Endodermal cell (in vitro differentiated cells): Measurements from ENCODE around the gene RGS6. TPM values are rescaled to one million over a fixed set of nuclear protein-coding genes. Genes with fewer than 3 reads are reported as not detected.

Experiments
- DNase-seq: peaks from one replicate; pipeline ENCODE4 v3.0.0-alpha.2; 2017
- H3K27ac ChIP-seq: 2 replicates; pipeline ENCODE4 v1.5.1; 2013; ENCODE audit warnings: mild to moderate bottlenecking, low read depth, low read length, moderate library complexity
- H3K27me3 ChIP-seq: 2 replicates; pipeline ENCODE4 v1.6.1; 2013; ENCODE audit warnings: mild to moderate bottlenecking, low read length, moderate library complexity; ENCODE audit not compliant: insufficient read depth, control insufficient read depth, poor library complexity, severe bottlenecking
- H3K36me3 ChIP-seq: 2 replicates; pipeline ENCODE4 v1.7.0; 2013; ENCODE audit warnings: mild to moderate bottlenecking, low read length, moderate library complexity; ENCODE audit not compliant: control insufficient read depth, insufficient read depth
- H3K4me1 ChIP-seq: one replicate; pipeline ENCODE4 v1.7.0; 2013; ENCODE audit warnings: low read length; ENCODE audit not compliant: control insufficient read depth, insufficient read depth
- H3K4me3 ChIP-seq: 2 replicates; pipeline ENCODE4 v1.5.1; 2013; ENCODE audit warnings: mild to moderate bottlenecking, low read length, moderate library complexity
- H3K9ac ChIP-seq: 2 replicates; pipeline ENCODE4 v1.6.1; 2013; ENCODE audit warnings: mild to moderate bottlenecking, low read length, moderate library complexity; ENCODE audit not compliant: poor library complexity, severe bottlenecking; ENCODE audit errors: extremely low read depth
- H3K9me3 ChIP-seq: 2 replicates; pipeline ENCODE4 v1.6.1; 2013; ENCODE audit warnings: mild to moderate bottlenecking, low read length, moderate library complexity; ENCODE audit not compliant: control insufficient read depth
- H3K27ac Mint-ChIP-seq: 2 replicates; pipeline ENCODE4 v1.8.0; 2020; ENCODE audit warnings: mixed read lengths
- H3K27me3 Mint-ChIP-seq: 2 replicates; pipeline ENCODE4 v1.8.0; 2021; ENCODE audit warnings: mild to moderate bottlenecking, mixed read lengths; ENCODE audit not compliant: insufficient read depth
- H3K36me3 Mint-ChIP-seq: 2 replicates; pipeline ENCODE4 v1.8.0; 2020; ENCODE audit warnings: low read depth, mixed read lengths
- H3K4me1 Mint-ChIP-seq: 2 replicates; pipeline ENCODE4 v1.8.0; 2020; ENCODE audit warnings: mixed read lengths
- H3K4me3 Mint-ChIP-seq: 2 replicates; pipeline ENCODE4 v1.8.0; 2020; ENCODE audit warnings: mild to moderate bottlenecking, moderate library complexity, mixed read lengths
- H3K9me3 Mint-ChIP-seq: 2 replicates; pipeline ENCODE4 v1.8.0; 2020; ENCODE audit warnings: mild to moderate bottlenecking, mixed read lengths
- WGBS, 2 experiments: methylation state at CpG; one replicate each; pipeline versions ENCODE4 v1.1.5 to v1.1.7; 2013; ENCODE audit warnings: missing lambda C conversion rate in 2 of 2, mixed read lengths in 1 of 2; ENCODE audit not compliant: insufficient coverage in 1 of 2, insufficient read length in 1 of 2; 5-methylcytosine and 5-hydroxymethylcytosine counted together
- total RNA-seq, 2 donors: library from RNA; stranded (reverse); fragmentation: NEBNext Ultra II Directional in 1 of 2; extraction: Animal tissue kit (Norgen Biotek cat#: 25700) in 1 of 2; gene quantifications; 2 replicates in 1 of 2; 3 replicates in 1 of 2; pipeline ENCODE4 v1.2.1, GENCODE V29; 2021
- TF ChIP-seq, protein P1 (sequence below): fragments of 200-600 bp; sonication (generic); conservative IDR thresholded peaks from 2 replicates; pipeline ENCODE4 v1.5.0; 2021; ENCODE audit warnings: antibody characterized with exemption, mild to moderate bottlenecking

RGS6 gene
- total RNA-seq, 2 donors from 2014 or later, result 10.1 to 16.3 TPM

DNA sequence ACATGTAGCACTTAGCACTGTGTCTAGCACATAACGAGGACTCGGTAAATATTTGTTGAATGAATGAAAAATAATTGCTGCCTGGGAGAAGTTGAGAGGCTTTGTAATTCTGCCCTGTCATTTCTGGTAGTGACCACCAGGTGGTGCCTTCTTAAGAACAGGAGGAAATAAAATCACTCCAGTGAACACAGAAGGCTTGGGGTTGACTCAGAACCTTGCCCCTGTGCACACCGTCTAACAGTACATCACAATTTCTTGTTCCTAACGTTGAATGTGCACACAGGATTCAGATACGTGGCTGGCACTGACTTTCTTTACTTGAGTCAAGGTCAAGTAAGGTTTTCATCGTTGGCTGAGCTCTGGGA is 91.8 kb downstream of the RGS6 start:
- H3K27ac ChIP-seq, result no peak overlapping the region
- Mint-ChIP-seq H3K4me1 (peaks cover 6% of the 10 kb centered on the region), H3K4me3 (no peak overlapping the region), H3K9me3 (no peaks in the 10 kb centered on the region), H3K27ac (no peak overlapping the region), H3K36me3 (peaks cover 3% of the 10 kb centered on the region), H3K27me3 (no peaks in the 10 kb centered on the region)
- 46% methylated on average over 6 of the region's 6 CpGs for WGBS, 2 experiments
- H3K4me3 ChIP-seq, result no peak overlapping the region
- H3K9me3 ChIP-seq, result no peaks in the 10 kb centered on the region
- H3K36me3 ChIP-seq, result no peaks in the 10 kb centered on the region
- H3K27me3 ChIP-seq, result no peaks in the 10 kb centered on the region
- H3K9ac ChIP-seq, result no peak overlapping the region
- peak; percentile 74 for DNase-seq
- TF ChIP-seq, protein P1, sequence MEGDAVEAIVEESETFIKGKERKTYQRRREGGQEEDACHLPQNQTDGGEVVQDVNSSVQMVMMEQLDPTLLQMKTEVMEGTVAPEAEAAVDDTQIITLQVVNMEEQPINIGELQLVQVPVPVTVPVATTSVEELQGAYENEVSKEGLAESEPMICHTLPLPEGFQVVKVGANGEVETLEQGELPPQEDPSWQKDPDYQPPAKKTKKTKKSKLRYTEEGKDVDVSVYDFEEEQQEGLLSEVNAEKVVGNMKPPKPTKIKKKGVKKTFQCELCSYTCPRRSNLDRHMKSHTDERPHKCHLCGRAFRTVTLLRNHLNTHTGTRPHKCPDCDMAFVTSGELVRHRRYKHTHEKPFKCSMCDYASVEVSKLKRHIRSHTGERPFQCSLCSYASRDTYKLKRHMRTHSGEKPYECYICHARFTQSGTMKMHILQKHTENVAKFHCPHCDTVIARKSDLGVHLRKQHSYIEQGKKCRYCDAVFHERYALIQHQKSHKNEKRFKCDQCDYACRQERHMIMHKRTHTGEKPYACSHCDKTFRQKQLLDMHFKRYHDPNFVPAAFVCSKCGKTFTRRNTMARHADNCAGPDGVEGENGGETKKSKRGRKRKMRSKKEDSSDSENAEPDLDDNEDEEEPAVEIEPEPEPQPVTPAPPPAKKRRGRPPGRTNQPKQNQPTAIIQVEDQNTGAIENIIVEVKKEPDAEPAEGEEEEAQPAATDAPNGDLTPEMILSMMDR, result peak; percentile 88
- H3K4me1 ChIP-seq, result no peaks in the 10 kb centered on the region

- Histone ChIP-seq H3K4me1 (no peaks in the 10 kb centered on the region), H3K4me3 (no peak overlapping the region), H3K9me3 (no peaks in the 10 kb centered on the region), H3K36me3 (no peaks in the 10 kb centered on the region), H3K27ac (no peak overlapping the region), H3K27me3 (no peaks in the 10 kb centered on the region), H3K9ac (no peak overlapping the region)
- Mint-ChIP-seq H3K36me3 (peaks cover 3% of the 10 kb centered on the region), H3K9me3 (no peaks in the 10 kb centered on the region), H3K27me3 (no peaks in the 10 kb centered on the region), H3K27ac (no peak overlapping the region), H3K4me3 (no peak overlapping the region), H3K4me1 (peaks cover 6% of the 10 kb centered on the region)
- no peak for DNase-seq
- TF ChIP-seq, protein P1, result no peak
- WGBS, 2 experiments, result 81 to 89% methylated on average over 3 to 4 of the region's 4 CpGs
Observed at GRCh38 chr14:72024504-72024903, 92.3 kb downstream of the RGS6 start.

- H3K27ac ChIP-seq, result no peak overlapping the region
- no peaks in the 10 kb centered on the region for H3K27me3 ChIP-seq
- H3K27ac Mint-ChIP-seq, result no peak overlapping the region
- WGBS, 2 experiments, result 81% methylated on average over 2 of the region's 2 CpGs; no CpG with 5 or more reads in 1 of the 2 experiments
- H3K36me3 ChIP-seq, result no peaks in the 10 kb centered on the region
- no peak for DNase-seq
- H3K27me3 Mint-ChIP-seq, result no peaks in the 10 kb centered on the region
- H3K4me1 Mint-ChIP-seq, result peaks cover 6% of the 10 kb centered on the region
- H3K36me3 Mint-ChIP-seq, result peaks cover 3% of the 10 kb centered on the region
- no peak overlapping the region for H3K4me3 ChIP-seq
- no peaks in the 10 kb centered on the region for H3K9me3 ChIP-seq
- no peaks in the 10 kb centered on the region for H3K9me3 Mint-ChIP-seq
- H3K9ac ChIP-seq, result no peak overlapping the region
- no peaks in the 10 kb centered on the region for H3K4me1 ChIP-seq
- no peak overlapping the region for H3K4me3 Mint-ChIP-seq
- TF ChIP-seq, protein P1, result no peak
Observed at GRCh38 chr14:72026536-72026935, 94.3 kb downstream of the RGS6 start.
